ENCODE measurements around the gene MRPS7. TPM values are rescaled to one million over a fixed set of nuclear protein-coding genes. Genes with fewer than 3 reads are reported as not detected.

Gene MRPS7
- total RNA-seq, 1 experiment from 2014 or later = 125 TPM

- Mint-ChIP-seq H3K36me3 (ENCODE audit: insufficient read depth, unreplicated experiment) (peaks cover 30% of the 10 kb centered on the region), H3K4me3 (ENCODE audit: unreplicated experiment) (peak overlapping the region; percentile 45), H3K9me3 (ENCODE audit: unreplicated experiment) (no peaks in the 10 kb centered on the region), H3K27me3 (ENCODE audit: insufficient read depth, unreplicated experiment) (no peaks in the 10 kb centered on the region), H3K4me1 (ENCODE audit: low read depth, unreplicated experiment) (peaks cover 34% of the 10 kb centered on the region), H3K27ac (ENCODE audit: unreplicated experiment) (peak overlapping the region; percentile 96)
- no peaks in the 10 kb centered on the region for H3K9me3 ChIP-seq
- no peaks in the 10 kb centered on the region; the same call in 1 of the 2 replicates for H3K27me3 ChIP-seq (replicated peaks; ENCODE audit: control insufficient read depth, insufficient read depth, low read length)
- no peak for TF ChIP-seq CTCF (IDR thresholded peaks at IDR 0.05; ENCODE audit: insufficient read depth in 1 of 2, low read depth in 1 of 2, low read length in 1 of 2, severe bottlenecking in 1 of 2, unreplicated experiment in 1 of 2)
- intact Hi-C loops (cut with micrococcal nuclease; ENCODE audit: unreplicated experiment) = loop anchor here (2.0 kb wide), 1 partner anchor 20 kb away; the partner anchor contains the start of gene SLC25A19
- peaks cover 25% of the 10 kb centered on the region for H3K4me1 ChIP-seq
- CTCF ChIA-PET = interaction anchor here (0.7 to 0.8 kb wide), 2 partner anchors 103 to 188 kb away, joined by 3 read pairs; no protein-coding TSS in a partner anchor
- H3K4me3 ChIP-seq (ENCODE audit: low read depth, low read length) = no peak overlapping the region
- BruUV-seq (replicated peaks) = no TSS peak
- DNase-seq = peak; percentile 73 to 87
- no peaks in the 10 kb centered on the region for H3K36me3 ChIP-seq (ENCODE audit: control insufficient read depth, insufficient read depth, low read length)
- POLR2A ChIA-PET = interaction anchor here (0.6 to 1.5 kb wide), 5 partner anchors 20 to 99 kb away, joined by 3 to 8 read pairs (median 6); partner anchors contain the start of genes GRB2 and SLC25A19
Measured at GRCh38 chr17:75308732-75309629, 47.3 kb downstream of the MRPS7 start.

- no TSS peak for BruUV-seq (replicated peaks)
- H3K27me3 Mint-ChIP-seq (ENCODE audit: insufficient read depth, unreplicated experiment) = no peaks in the 10 kb centered on the region
- no peak overlapping the region for H3K4me3 Mint-ChIP-seq (ENCODE audit: unreplicated experiment)
- TF ChIP-seq CTCF (IDR thresholded peaks at IDR 0.05; ENCODE audit: insufficient read depth in 1 of 2, low read depth in 1 of 2, low read length in 1 of 2, severe bottlenecking in 1 of 2, unreplicated experiment in 1 of 2) = no peak
- H3K4me1 ChIP-seq = peaks cover 11% of the 10 kb centered on the region
- H3K9me3 ChIP-seq = no peaks in the 10 kb centered on the region
- H3K4me3 ChIP-seq (ENCODE audit: low read depth, low read length) = no peak overlapping the region
- intact Hi-C loops (cut with micrococcal nuclease; ENCODE audit: unreplicated experiment) = no loop called here
- H3K27me3 ChIP-seq (replicated peaks; ENCODE audit: control insufficient read depth, insufficient read depth, low read length) = no peaks in the 10 kb centered on the region; the same call in 1 of the 2 replicates
- no peaks in the 10 kb centered on the region for H3K9me3 Mint-ChIP-seq (ENCODE audit: unreplicated experiment)
- H3K27ac Mint-ChIP-seq (ENCODE audit: unreplicated experiment) = no peak overlapping the region
- ChIA-PET POLR2A (interaction anchor here (1.5 kb wide), 1 partner anchor 25 kb away, joined by 6 read pairs; the partner anchor contains the start of gene SLC25A19), CTCF (no interaction called here)
- H3K36me3 ChIP-seq (ENCODE audit: control insufficient read depth, insufficient read depth, low read length) = peaks cover 2% of the 10 kb centered on the region; the same call in 1 of the 2 replicates
- peaks cover 20% of the 10 kb centered on the region for H3K4me1 Mint-ChIP-seq (ENCODE audit: low read depth, unreplicated experiment)
- no peak for DNase-seq
- H3K36me3 Mint-ChIP-seq (ENCODE audit: insufficient read depth, unreplicated experiment) = peaks cover 39% of the 10 kb centered on the region
Measured at GRCh38 chr17:75313941-75314551, 52.4 kb downstream of the MRPS7 start.

GRCh38 chr17:75315541-75316243, 54.0 kb downstream of the MRPS7 start:
- Mint-ChIP-seq H3K36me3 (ENCODE audit: insufficient read depth, unreplicated experiment) (peaks cover 55% of the 10 kb centered on the region), H3K27me3 (ENCODE audit: insufficient read depth, unreplicated experiment) (no peaks in the 10 kb centered on the region), H3K4me3 (ENCODE audit: unreplicated experiment) (no peak overlapping the region), H3K27ac (ENCODE audit: unreplicated experiment) (peak overlapping the region; percentile 17), H3K9me3 (ENCODE audit: unreplicated experiment) (no peaks in the 10 kb centered on the region), H3K4me1 (ENCODE audit: low read depth, unreplicated experiment) (peaks cover 12% of the 10 kb centered on the region)
- no peak overlapping the region for H3K4me3 ChIP-seq (ENCODE audit: low read depth, low read length)
- POLR2A ChIA-PET = no interaction called here
- CTCF ChIA-PET = interaction anchor here (0.6 to 1.1 kb wide), 5 partner anchors 17 to 1143 kb away, joined by 3 to 5 read pairs (median 3); partner anchors contain the start of genes MIF4GD and SLC25A19
- no peaks in the 10 kb centered on the region for H3K9me3 ChIP-seq
- no peaks in the 10 kb centered on the region; the same call in 1 of the 2 replicates for H3K27me3 ChIP-seq (replicated peaks; ENCODE audit: control insufficient read depth, insufficient read depth, low read length)
- TF ChIP-seq CTCF (IDR thresholded peaks at IDR 0.05; ENCODE audit: insufficient read depth in 1 of 2, low read depth in 1 of 2, low read length in 1 of 2, severe bottlenecking in 1 of 2, unreplicated experiment in 1 of 2) = no peak
- no TSS peak for BruUV-seq (replicated peaks)
- DNase-seq = no peak
- no peaks in the 10 kb centered on the region for H3K4me1 ChIP-seq
- peaks cover 3% of the 10 kb centered on the region for H3K36me3 ChIP-seq (ENCODE audit: control insufficient read depth, insufficient read depth, low read length)
- intact Hi-C loops (cut with micrococcal nuclease; ENCODE audit: unreplicated experiment) = no loop called here
